Measurements from ENCODE around the gene KIRREL1. TPM values are rescaled to one million over a fixed set of nuclear protein-coding genes. Genes with fewer than 3 reads are reported as not detected.
A peak's percentile ranks its signal among the peaks of the same experiment; 100 is the strongest.

The KIRREL1 gene
- total RNA-seq, 1 experiment from 2014 or later: 145 TPM

- no peak for DNase-seq (ENCODE audit: low spot score)
These were observed 77.7 kb downstream of the KIRREL1 start for GRCh38 chr1:158071138-158071537.

- DNase-seq (ENCODE audit: low spot score): no peak
These were observed 81.6 kb downstream of the KIRREL1 start for GRCh38 chr1:158075078-158075477.

GRCh38 chr1:158076441-158076840 lies 83.0 kb downstream of the KIRREL1 start:
- DNase-seq (ENCODE audit: low spot score): no peak

- DNase-seq (ENCODE audit: low spot score): no peak
These were observed 84.2 kb downstream of the KIRREL1 start for GRCh38 chr1:158077411-158078256.

GRCh38 chr1:158078569-158079080 lies 85.2 kb downstream of the KIRREL1 start:
- no peak for DNase-seq (ENCODE audit: low spot score)

GRCh38 chr1:158080066-158080465 lies 86.6 kb downstream of the KIRREL1 start:
- DNase-seq (ENCODE audit: low spot score): no peak

- no peak for DNase-seq (ENCODE audit: low spot score)
These were observed 90.9 kb downstream of the KIRREL1 start for GRCh38 chr1:158084336-158084735.

GRCh38 chr1:158084747-158085146 lies 91.3 kb downstream of the KIRREL1 start:
- DNase-seq (ENCODE audit: low spot score): no peak

GRCh38 chr1:158087320-158087927 lies 94.0 kb downstream of the KIRREL1 start:
- peak; percentile 81 for DNase-seq (ENCODE audit: low spot score)

GRCh38 chr1:158089476-158089875 lies 96.0 kb downstream of the KIRREL1 start:
- DNase-seq (ENCODE audit: low spot score): no peak

- no peak for DNase-seq (ENCODE audit: low spot score)
These were observed 96.6 kb downstream of the KIRREL1 start for GRCh38 chr1:158089925-158090637.

- no peak for DNase-seq (ENCODE audit: low spot score)
These were observed 99.9 kb downstream of the KIRREL1 start for GRCh38 chr1:158093376-158093775.

GRCh38 chr1:158094571-158094970 lies 101.1 kb downstream of the KIRREL1 start:
- DNase-seq (ENCODE audit: low spot score): no peak

- DNase-seq (ENCODE audit: low spot score): peak; percentile 53
These were observed 102.4 kb downstream of the KIRREL1 start for GRCh38 chr1:158095737-158096335.

- DNase-seq (ENCODE audit: low spot score): no peak
These were observed 104.8 kb downstream of the KIRREL1 start for GRCh38 chr1:158098256-158098655.

- DNase-seq (ENCODE audit: low spot score): no peak
These were observed 105.7 kb downstream of the KIRREL1 start for GRCh38 chr1:158099185-158099584.

GRCh38 chr1:158100498-158100897 lies 107.1 kb downstream of the KIRREL1 start:
- DNase-seq (ENCODE audit: low spot score): no peak

- DNase-seq (ENCODE audit: low spot score): no peak
These were observed 108.0 kb downstream of the KIRREL1 start for GRCh38 chr1:158101455-158101854.

GRCh38 chr1:158101927-158102326 lies 108.5 kb downstream of the KIRREL1 start:
- peak; percentile 94 for DNase-seq (ENCODE audit: low spot score)

- DNase-seq (ENCODE audit: low spot score): no peak
These were observed 109.6 kb downstream of the KIRREL1 start for GRCh38 chr1:158102881-158103674.

GRCh38 chr1:158103861-158104522 lies 110.5 kb downstream of the KIRREL1 start:
- no peak for DNase-seq (ENCODE audit: low spot score)
